HG03045 (cell line): Measurements from ENCODE around the gene TSC22D4.
"Not testable (repeated sequence)": the region's sequence is repeated elsewhere in the genome, so short reads cannot be mapped to it uniquely, and the experiment has no call there.

Experiments
- ATAC-seq: cut with Tn5 transposase; IDR thresholded peaks from one replicate; pipeline ENCODE4 v1.9.1; 2021; ENCODE audit warnings: mild to moderate bottlenecking, moderate library complexity; ENCODE audit not compliant: unreplicated experiment

TSC22D4 gene

GRCh38 chr7:100447363-100447762, 31.7 kb downstream of the TSC22D4 start:
- ATAC-seq: not testable (repeated sequence)

- no peak for ATAC-seq
Observed at GRCh38 chr7:100446040-100446439, 33.0 kb downstream of the TSC22D4 start.

- ATAC-seq: no peak
Observed at GRCh38 chr7:100444311-100445278, 34.4 kb downstream of the TSC22D4 start.

- no peak for ATAC-seq
Observed at GRCh38 chr7:100443096-100443840, 35.7 kb downstream of the TSC22D4 start.

GRCh38 chr7:100441641-100442535, 37.1 kb downstream of the TSC22D4 start:
- no peak for ATAC-seq

- ATAC-seq: not testable (repeated sequence)
Observed at GRCh38 chr7:100439244-100439643, 39.8 kb downstream of the TSC22D4 start.

- not testable (repeated sequence) for ATAC-seq
Observed at GRCh38 chr7:100438731-100439130, 40.3 kb downstream of the TSC22D4 start.

- ATAC-seq: no peak
Observed at GRCh38 chr7:100438172-100438571, 40.8 kb downstream of the TSC22D4 start.

GRCh38 chr7:100437150-100438100, 41.6 kb downstream of the TSC22D4 start:
- no peak for ATAC-seq

GRCh38 chr7:100435401-100436304, 43.4 kb downstream of the TSC22D4 start:
- peak; percentile 23 for ATAC-seq

- no peak for ATAC-seq
Observed at GRCh38 chr7:100434297-100435144, 44.5 kb downstream of the TSC22D4 start.

- no peak for ATAC-seq
Observed at GRCh38 chr7:100433592-100434296, 45.3 kb downstream of the TSC22D4 start.

- ATAC-seq: no peak
Observed at GRCh38 chr7:100433276-100433591, 45.8 kb downstream of the TSC22D4 start.

- ATAC-seq: no peak
Observed at GRCh38 chr7:100432621-100433275, 46.3 kb downstream of the TSC22D4 start.

GRCh38 chr7:100432053-100432452, 47.0 kb downstream of the TSC22D4 start:
- ATAC-seq: no peak

GRCh38 chr7:100431286-100431735, 47.7 kb downstream of the TSC22D4 start:
- no peak for ATAC-seq
